Fibroblast of skin of abdomen (primary cell): ENCODE results near the gene PVRIG.
"Not testable (repeated sequence)": the region's sequence is repeated elsewhere in the genome, so short reads cannot be mapped to it uniquely, and the experiment has no call there.

ENCODE experiments used
- DNase-seq: peaks from one replicate; pipeline ENCODE4 v3.0.0-alpha.2; 2013

Gene PVRIG

GRCh38 chr7:100239975-100240374 is 20.2 kb downstream of the PVRIG start:
- not testable (repeated sequence) for DNase-seq

GRCh38 chr7:100243385-100243784 is 23.6 kb downstream of the PVRIG start:
- DNase-seq: not testable (repeated sequence)

DNA sequence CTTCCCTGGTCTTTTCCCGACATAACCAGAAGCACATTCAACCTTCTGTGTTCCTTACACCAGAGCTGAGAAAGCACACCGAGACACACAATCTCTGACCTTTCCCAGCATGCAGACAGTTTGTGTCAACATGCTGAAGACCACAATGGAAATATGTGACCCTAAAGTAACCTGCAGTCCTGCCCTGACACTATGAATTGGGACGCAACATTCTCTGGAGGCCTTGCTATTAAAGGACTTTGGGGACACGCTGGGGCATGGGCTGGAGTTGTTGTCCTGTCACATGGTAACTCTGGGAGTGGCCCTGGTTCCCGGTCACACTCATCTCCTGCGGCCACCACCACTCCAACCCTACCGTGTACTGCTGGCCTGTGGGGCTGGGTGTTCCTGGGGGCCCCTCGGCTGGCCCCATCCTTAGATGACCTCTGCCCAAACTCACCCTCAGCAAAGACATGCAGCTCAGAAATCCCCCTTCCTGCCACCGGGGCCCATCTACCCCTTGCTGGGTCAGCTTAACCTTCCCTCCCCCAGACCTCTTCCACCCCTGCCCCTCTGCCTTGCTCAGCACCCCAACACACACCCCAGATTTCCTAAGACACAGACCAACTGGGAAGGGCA is 25.3 kb downstream of the PVRIG start:
- not testable (repeated sequence) for DNase-seq

GRCh38 chr7:100246121-100246864 is 26.5 kb downstream of the PVRIG start:
- not testable (repeated sequence) for DNase-seq

DNA sequence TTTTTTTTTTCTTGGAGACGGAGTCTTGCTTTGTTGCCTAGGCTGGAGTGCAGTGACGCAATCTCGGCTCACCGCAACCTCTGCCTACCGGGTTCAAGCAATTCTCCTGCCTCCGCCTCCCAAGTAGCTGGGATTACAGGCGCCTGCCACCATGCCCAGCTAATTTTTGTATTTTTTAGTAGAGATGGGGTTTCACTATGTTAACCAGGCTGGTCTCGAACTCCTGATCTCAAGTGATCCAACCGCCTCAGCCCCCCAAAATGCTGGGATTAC is 27.1 kb downstream of the PVRIG start:
- not testable (repeated sequence) for DNase-seq

GRCh38 chr7:100247152-100247757 is 27.5 kb downstream of the PVRIG start:
- DNase-seq: peak; percentile 65

GRCh38 chr7:100248483-100248882 is 28.7 kb downstream of the PVRIG start:
- no peak for DNase-seq

DNA sequence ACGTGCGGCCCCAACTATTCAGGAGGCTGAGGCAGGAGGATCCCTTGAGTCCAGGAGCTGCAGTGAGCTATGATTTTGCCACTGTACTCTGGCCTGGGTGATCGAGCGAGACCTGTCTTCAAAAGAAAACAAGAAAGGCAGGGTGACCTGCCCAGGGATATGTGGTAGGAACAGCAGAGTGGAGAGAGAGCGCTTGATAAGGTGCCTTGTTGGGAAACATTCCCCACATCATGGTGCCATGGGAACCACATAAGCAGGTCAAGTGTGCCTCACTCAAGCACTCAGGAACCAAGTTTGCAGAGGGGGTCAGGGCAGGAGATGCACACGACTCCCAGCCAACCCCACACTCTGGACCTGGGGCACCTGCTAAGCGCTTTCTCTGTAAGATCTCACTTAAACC is 37.3 kb downstream of the PVRIG start:
- DNase-seq: no peak

- not testable (repeated sequence) for DNase-seq
These were observed 40.2 kb downstream of the PVRIG start for GRCh38 chr7:100259984-100260383.

DNA sequence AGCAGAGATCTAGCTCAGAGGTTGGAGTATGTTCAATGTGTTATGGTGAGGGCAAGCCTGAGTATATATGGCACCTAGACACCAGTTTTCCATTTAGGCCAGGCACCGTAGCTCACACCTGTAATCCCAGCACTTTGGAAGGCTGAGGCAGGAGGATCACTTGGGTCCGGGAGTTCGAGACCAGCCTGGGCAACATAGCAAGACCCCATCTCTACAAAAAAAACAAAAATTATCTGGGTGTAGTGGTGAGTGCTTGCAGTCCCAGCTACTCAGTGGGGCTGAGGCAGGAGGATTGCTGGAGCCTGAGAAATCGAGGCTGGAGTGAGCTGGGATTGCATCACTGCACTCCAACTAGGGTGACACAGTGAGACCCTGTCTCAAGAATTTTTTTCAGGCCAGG is 43.1 kb downstream of the PVRIG start:
- DNase-seq: not testable (repeated sequence)

DNA sequence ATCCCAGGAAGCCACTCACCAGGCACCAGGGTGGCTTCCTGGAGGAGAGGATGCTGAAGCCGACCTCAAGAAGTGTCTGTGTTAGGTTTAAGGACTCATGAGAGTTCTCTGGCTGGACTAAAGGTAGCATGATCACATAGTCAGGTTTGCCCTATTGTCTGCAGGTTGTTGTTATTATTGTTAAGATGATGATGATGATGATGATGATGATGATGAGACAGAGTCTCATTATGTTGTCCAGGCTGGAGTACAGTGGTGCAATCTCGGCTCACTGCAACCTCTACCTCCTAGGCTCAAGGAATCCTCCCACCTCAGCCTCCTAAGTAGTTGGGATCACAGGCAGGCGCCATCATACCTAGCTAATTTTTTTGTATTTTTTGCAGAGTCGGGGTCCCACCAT is 44.5 kb downstream of the PVRIG start:
- DNase-seq: not testable (repeated sequence)

GRCh38 chr7:100264669-100265165 is 45.0 kb downstream of the PVRIG start:
- not testable (repeated sequence) for DNase-seq

DNA sequence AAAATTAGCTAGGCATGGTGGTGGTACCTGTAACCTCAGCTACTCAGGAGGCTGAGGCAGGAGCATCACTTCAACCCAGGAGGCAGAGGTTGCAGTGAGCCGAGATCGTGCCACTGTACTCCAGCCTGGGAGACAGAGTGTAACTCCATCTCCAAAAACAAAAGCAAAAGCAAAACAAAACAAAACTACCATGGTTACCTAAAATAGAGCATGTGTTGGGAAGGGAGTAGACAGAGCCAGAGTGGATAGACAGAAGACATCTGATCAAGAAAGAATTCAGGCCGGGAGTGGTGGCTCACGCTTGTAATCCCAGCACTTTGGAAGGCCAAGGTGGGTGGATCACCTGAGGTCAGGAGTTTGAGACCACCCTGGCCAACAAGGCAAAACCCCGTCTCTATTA is 46.1 kb downstream of the PVRIG start:
- DNase-seq: not testable (repeated sequence)

GRCh38 chr7:100266576-100267354 is 47.0 kb downstream of the PVRIG start:
- no peak for DNase-seq

- no peak for DNase-seq
These were observed 47.9 kb downstream of the PVRIG start for GRCh38 chr7:100267648-100268047.

GRCh38 chr7:100268882-100269281 is 49.1 kb downstream of the PVRIG start:
- not testable (repeated sequence) for DNase-seq

- not testable (repeated sequence) for DNase-seq
These were observed 49.7 kb downstream of the PVRIG start for GRCh38 chr7:100269306-100270045.

- DNase-seq: not testable (repeated sequence)
These were observed 50.5 kb downstream of the PVRIG start for GRCh38 chr7:100270046-100270918.
